ENCODE results near the gene WNK3. TPM values are rescaled to one million over a fixed set of nuclear protein-coding genes. Genes with fewer than 3 reads are reported as not detected.

The WNK3 gene
- total and polyA plus RNA-seq, 10 of the 15 experiments (the other 5 are each of a cell fraction or from before 2014, with no cell fraction given): 0.02 to 0.15 (median 0.03) TPM; not detected in 1

GRCh38 chrX:54194982-54195588, 162.8 kb downstream of the WNK3 start:
- no peak for DNase-seq (ENCODE audit: low read depth, low spot score)
- H3K27ac ChIP-seq (ENCODE audit: control insufficient read depth, insufficient read depth): no peak overlapping the region
- no peak overlapping the region for H3K9ac ChIP-seq (ENCODE audit: control insufficient read depth, insufficient read depth, low read length)
- POLR2A ChIA-PET: no interaction called here
- H3K9me3 ChIP-seq (replicated peaks; ENCODE audit: control insufficient read depth, insufficient read depth, low read length): no peaks in the 10 kb centered on the region
- H3K4me2 ChIP-seq (ENCODE audit: control insufficient read depth, insufficient read depth): no peak overlapping the region
- SMC1A ChIA-PET (ENCODE audit: uncharacterized antibody, unreplicated experiment): interaction anchor here (0.8 to 1.0 kb wide), 2 partner anchors 11 to 25 kb away, joined by 3 to 4 read pairs; no protein-coding TSS in a partner anchor
- FAIRE-seq: no peak
- no peaks in the 10 kb centered on the region for H3K27me3 ChIP-seq (replicated peaks in 1 of 2; ENCODE audit: control insufficient read depth in 2 of 2, insufficient read depth in 2 of 2, low read length in 1 of 2)
- TF ChIP-seq TAF1 (IDR thresholded peaks at IDR 0.05; ENCODE audit: borderline replicate concordance, low read depth, low read length) (no peak), MXI1 (IDR thresholded peaks at IDR 0.05; ENCODE audit: low read depth, low read length) (no peak), EP300 (IDR thresholded peaks at IDR 0.05; ENCODE audit: borderline replicate concordance in 1 of 2, control insufficient read depth in 1 of 2, low read depth in 2 of 2, low read length in 2 of 2) (peak; percentile 10 to 28; a peak in 1 of 4 replicates), PAX8 (IDR thresholded peaks at IDR 0.05) (no peak)
- TF ChIP-seq, protein P1, sequence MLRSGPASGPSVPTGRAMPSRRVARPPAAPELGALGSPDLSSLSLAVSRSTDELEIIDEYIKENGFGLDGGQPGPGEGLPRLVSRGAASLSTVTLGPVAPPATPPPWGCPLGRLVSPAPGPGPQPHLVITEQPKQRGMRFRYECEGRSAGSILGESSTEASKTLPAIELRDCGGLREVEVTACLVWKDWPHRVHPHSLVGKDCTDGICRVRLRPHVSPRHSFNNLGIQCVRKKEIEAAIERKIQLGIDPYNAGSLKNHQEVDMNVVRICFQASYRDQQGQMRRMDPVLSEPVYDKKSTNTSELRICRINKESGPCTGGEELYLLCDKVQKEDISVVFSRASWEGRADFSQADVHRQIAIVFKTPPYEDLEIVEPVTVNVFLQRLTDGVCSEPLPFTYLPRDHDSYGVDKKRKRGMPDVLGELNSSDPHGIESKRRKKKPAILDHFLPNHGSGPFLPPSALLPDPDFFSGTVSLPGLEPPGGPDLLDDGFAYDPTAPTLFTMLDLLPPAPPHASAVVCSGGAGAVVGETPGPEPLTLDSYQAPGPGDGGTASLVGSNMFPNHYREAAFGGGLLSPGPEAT (IDR thresholded peaks at IDR 0.05; ENCODE audit: low read depth): peak; percentile 67; the same call in 1 of the 2 replicates
- RAD21 ChIA-PET (ENCODE audit: unreplicated experiment): interaction anchor here (0.7 to 1.6 kb wide), 2 partner anchors 14 to 17 kb away, joined by 3 to 4 read pairs; no protein-coding TSS in a partner anchor
- no TSS peak for BruUV-seq (replicated peaks)
- H4K20me1 ChIP-seq (ENCODE audit: control insufficient read depth, insufficient read depth): no peaks in the 10 kb centered on the region
- H3K36me3 ChIP-seq (ENCODE audit: control insufficient read depth in 2 of 2, insufficient read depth in 2 of 2, low read length in 1 of 2): no peaks in the 10 kb centered on the region
- H2AFZ ChIP-seq (ENCODE audit: control insufficient read depth, low read depth, low read length): no peak overlapping the region
- intact Hi-C loops (cut with micrococcal nuclease; ENCODE audit: unreplicated experiment): no loop called here
- H3K79me2 ChIP-seq (ENCODE audit: control insufficient read depth, insufficient read depth, low read length): no peaks in the 10 kb centered on the region
- H3K4me1 ChIP-seq (ENCODE audit: control insufficient read depth, insufficient read depth, low read length): no peaks in the 10 kb centered on the region
- ATAC-seq: peak; percentile 64
- CTCF ChIA-PET: no interaction called here
- in situ Hi-C loops (cut with MboI): no loop called here
- no peak overlapping the region for H3K4me3 ChIP-seq

Data from GM12878 (cell line).